Stomach (tissue), 9 donors: ENCODE measurements around the gene RAB2B. TPM values are rescaled to one million over a fixed set of nuclear protein-coding genes. Genes with fewer than 3 reads are reported as not detected.
A peak's percentile ranks its signal among the peaks of the same experiment; 100 is the strongest.

ENCODE experiments used
- DNase-seq, 2 donors: peaks; one replicate each; pipeline versions ENCODE4 v3.0.0 to v3.0.0-alpha.2; 2013 to 2019
- H3K27ac ChIP-seq, 5 donors: fragments of 200-600 bp in 4 of 5; sonication (generic) in 4 of 5; one replicate each; pipeline ENCODE4 v1.5.1; 2013 to 2019; ENCODE audit warnings: mild to moderate bottlenecking in 1 of 5, moderate library complexity in 1 of 5
- H3K27me3 ChIP-seq, 3 donors: fragments of 200-600 bp; sonication (generic); one replicate each; pipeline ENCODE4 v1.5.1; 2017 to 2019; ENCODE audit warnings: mixed run types in 1 of 3
- H3K36me3 ChIP-seq, 4 donors: fragments of 200-600 bp; sonication (generic); 1 replicate in 3 of 4; 2 replicates in 1 of 4; pipeline ENCODE4 v1.5.1; 2016 to 2019
- H3K4me1 ChIP-seq, 4 donors: fragments of 200-600 bp; sonication (generic); one replicate each; pipeline ENCODE4 v1.5.1; 2016 to 2019
- H3K4me3 ChIP-seq, 4 donors: fragments of 200-600 bp; sonication (generic) in 3 of 4; one replicate each; pipeline ENCODE4 v1.5.1; 2016 to 2019; ENCODE audit warnings: mild to moderate bottlenecking in 1 of 4
- H3K9me3 ChIP-seq, 4 donors: fragments of 200-600 bp; sonication (generic); one replicate each; pipeline ENCODE4 v1.5.1; 2016 to 2019
- EP300 ChIP-seq: sonication (generic); formaldehyde crosslinking; IDR thresholded peaks from one replicate; pipeline ENCODE4 v1.6.1; 2017; ENCODE audit warnings: antibody characterized with exemption
- POLR2A ChIP-seq, 4 donors: fragments of 450-650 bp; IDR thresholded peaks; one replicate each; pipeline ENCODE4 v1.6.1; 2016; ENCODE audit warnings: antibody characterized with exemption in 4 of 4, control low read depth in 2 of 4, mild to moderate bottlenecking in 1 of 4, moderate library complexity in 1 of 4
- POLR2AphosphoS5 ChIP-seq, 3 donors: sonication (generic); formaldehyde crosslinking; IDR thresholded peaks; one replicate each; pipeline ENCODE4 v1.6.1; 2016; ENCODE audit warnings: antibody characterized with exemption in 3 of 3
- WGBS, 5 donors: extraction: QIAGEN DNeasy Blood & Tissue Kit in 3 of 5; methylation state at CpG; one replicate each; pipeline versions ENCODE4 v1.1.5 to v1.1.7; 2013 to 2018; 5-methylcytosine and 5-hydroxymethylcytosine counted together
- intact Hi-C: fragments of 100-400 bp; cut with DNase I; formaldehyde crosslinking; loops from one replicate; pipeline ENCODE4 v1.15.1; 2023; ENCODE audit warnings: low total_unique reads
- polyA plus RNA-seq, 3 donors: library from polyadenylated mRNA; stranded (reverse); fragments of 200-250 nt; gene quantifications; one replicate each; pipeline ENCODE4 v1.2.3, GENCODE V29; 2013
- total RNA-seq, 5 donors: library from RNA; depleted of rRNA; stranded (reverse); fragments of >200 nt; gene quantifications; one replicate each; pipeline versions ENCODE4 v1.1.0 to v1.2.3, GENCODE V29; 2014 to 2016
- TF ChIP-seq, protein P1 (sequence below), 7 experiments: fragments of 450-650 bp in 4 of 7; fragments of 200-600 bp in 3 of 7; sonication (generic) in 3 of 7; IDR thresholded peaks; one replicate each; pipeline ENCODE4 v1.5.1; 2016 to 2019; ENCODE audit warnings: antibody characterized with exemption in 7 of 7, control low read depth in 2 of 7, mild to moderate bottlenecking in 1 of 7
- donor health status: healthy with polysubstance abuse.
- donor health status: Bipolar disorder and iron deficiency.
- donor health status: healthy.

RAB2B gene
- total and polyA plus RNA-seq, 8 donors = 6.1 to 38.6 (median 15.2) TPM

DNA sequence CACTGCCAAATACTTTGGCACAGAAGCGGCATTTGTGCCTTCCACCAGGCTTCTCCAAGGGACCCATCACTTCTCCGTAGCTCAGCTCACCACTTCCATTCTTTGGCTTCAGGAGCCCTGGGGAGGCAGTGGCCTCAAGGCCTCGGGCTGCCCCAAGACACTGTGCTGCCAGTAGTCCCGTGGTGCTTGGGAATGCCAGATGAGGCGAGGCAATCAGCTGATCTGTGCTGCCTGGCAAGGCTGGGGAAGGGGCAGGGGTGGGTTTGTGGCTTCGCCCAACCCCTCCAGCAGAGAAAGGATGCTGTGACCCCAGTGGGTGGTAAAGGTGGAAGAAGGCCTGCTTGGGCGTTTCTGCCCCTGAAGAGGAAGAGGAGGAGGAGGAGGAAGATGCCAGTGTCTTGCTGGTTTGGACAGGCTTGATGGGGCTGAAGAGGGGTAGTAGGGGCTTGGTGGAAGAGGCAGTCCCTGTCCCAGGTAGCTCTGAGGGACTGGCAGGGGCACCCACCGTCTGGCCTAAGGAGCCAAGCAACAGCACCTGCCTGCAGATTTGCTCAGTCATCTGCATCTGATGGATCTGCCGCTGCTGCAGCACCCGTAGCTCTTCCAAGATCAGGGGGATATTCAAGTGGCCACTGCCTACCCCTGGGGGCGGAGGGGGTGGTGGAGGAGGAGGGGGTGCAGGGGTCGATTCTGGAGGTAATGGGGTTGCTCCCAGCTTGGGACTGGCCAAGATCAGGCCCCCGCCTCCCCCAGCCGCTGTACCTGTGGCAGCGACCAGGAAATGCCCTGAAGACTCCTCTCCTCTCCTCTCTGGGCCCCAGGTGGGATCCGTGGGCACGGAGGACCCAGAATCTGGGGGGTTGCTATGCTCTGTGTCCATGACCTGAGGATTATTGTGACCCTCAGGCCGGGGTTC lies 48.1 kb upstream of the RAB2B start:
- H3K27me3 ChIP-seq = no peaks in the 10 kb centered on the region
- DNase-seq = peak in 1 of 2 donors; percentile 21
- peaks cover 0 to 23% (median 0%) of the 10 kb centered on the region in 4 donors for H3K36me3 ChIP-seq
- 74 to 88% (median 84%) methylated on average over 14 to 18 of the region's 18 CpGs for WGBS, 5 donors
- H3K4me3 ChIP-seq = peak overlapping the region; percentile 67 to 93 (median 84)
- intact Hi-C loops = no loop called here
- H3K27ac ChIP-seq = peak overlapping the region in 4 of 5 donors; percentile 73 to 83 (median 78)
- no peaks in the 10 kb centered on the region for H3K9me3 ChIP-seq
- no peak for TF ChIP-seq EP300
- no peak for TF ChIP-seq POLR2A (IDR thresholded peaks at IDR 0.05)
- no peak for TF ChIP-seq POLR2AphosphoS5 (IDR thresholded peaks at IDR 0.05)
- TF ChIP-seq, protein P1, sequence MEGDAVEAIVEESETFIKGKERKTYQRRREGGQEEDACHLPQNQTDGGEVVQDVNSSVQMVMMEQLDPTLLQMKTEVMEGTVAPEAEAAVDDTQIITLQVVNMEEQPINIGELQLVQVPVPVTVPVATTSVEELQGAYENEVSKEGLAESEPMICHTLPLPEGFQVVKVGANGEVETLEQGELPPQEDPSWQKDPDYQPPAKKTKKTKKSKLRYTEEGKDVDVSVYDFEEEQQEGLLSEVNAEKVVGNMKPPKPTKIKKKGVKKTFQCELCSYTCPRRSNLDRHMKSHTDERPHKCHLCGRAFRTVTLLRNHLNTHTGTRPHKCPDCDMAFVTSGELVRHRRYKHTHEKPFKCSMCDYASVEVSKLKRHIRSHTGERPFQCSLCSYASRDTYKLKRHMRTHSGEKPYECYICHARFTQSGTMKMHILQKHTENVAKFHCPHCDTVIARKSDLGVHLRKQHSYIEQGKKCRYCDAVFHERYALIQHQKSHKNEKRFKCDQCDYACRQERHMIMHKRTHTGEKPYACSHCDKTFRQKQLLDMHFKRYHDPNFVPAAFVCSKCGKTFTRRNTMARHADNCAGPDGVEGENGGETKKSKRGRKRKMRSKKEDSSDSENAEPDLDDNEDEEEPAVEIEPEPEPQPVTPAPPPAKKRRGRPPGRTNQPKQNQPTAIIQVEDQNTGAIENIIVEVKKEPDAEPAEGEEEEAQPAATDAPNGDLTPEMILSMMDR (IDR thresholded peaks at IDR 0.05) = no peak
- peaks cover 0 to 26% (median 21%) of the 10 kb centered on the region in 4 donors for H3K4me1 ChIP-seq

DNA sequence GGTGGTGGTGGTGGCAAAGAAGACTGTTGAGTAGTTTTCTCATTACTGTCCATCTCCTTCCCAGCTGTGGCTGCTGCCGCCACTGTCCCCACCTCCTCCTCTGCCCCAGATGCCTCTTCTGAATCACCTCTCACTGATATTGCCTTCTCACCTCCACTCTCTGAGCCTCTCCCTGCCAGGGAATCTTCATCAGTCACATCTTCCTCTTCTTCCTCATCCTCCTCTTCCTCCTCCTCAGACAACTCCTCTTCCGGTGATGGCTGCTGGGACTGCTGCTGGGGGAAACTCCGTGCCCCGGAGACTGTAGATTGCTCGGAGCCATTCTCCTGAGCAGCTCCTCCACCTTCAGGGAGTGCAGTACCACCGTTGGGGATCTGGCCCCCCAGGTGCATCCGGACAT lies 46.4 kb upstream of the RAB2B start:
- TF ChIP-seq, protein P1 (IDR thresholded peaks at IDR 0.05) = no peak
- TF ChIP-seq POLR2AphosphoS5 (IDR thresholded peaks at IDR 0.05) (no peak), POLR2A (IDR thresholded peaks at IDR 0.05) (no peak), EP300 (no peak)
- H3K27ac ChIP-seq = no peak overlapping the region
- no peaks in the 10 kb centered on the region for H3K9me3 ChIP-seq
- no peak overlapping the region for H3K4me3 ChIP-seq
- H3K27me3 ChIP-seq = no peaks in the 10 kb centered on the region
- intact Hi-C loops = no loop called here
- 75 to 91% (median 88%) methylated on average over 6 to 7 of the region's 7 CpGs for WGBS, 5 donors
- DNase-seq = no peak
- H3K36me3 ChIP-seq = peaks cover 0 to 23% (median 0%) of the 10 kb centered on the region in 4 donors
- peaks cover 0 to 26% (median 21%) of the 10 kb centered on the region in 4 donors for H3K4me1 ChIP-seq

DNA sequence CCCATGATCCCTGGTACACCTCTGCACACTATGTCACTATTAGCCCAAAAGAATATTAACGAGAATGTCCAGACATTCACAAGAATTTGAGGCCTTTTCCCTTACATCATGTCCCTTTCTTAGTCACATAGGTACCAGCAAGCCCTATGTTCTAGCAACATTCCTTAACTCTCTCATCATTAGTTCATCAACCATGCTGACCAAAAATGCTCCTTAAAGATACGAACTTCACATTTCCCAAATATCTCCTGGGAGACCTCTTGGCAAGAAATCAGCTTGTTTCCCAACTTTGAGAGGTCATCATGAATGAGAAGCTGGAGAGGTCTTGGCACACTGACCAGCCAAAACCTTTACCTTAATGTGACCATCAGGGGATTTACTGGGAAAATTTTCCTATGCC lies 44.7 kb upstream of the RAB2B start:
- H3K4me3 ChIP-seq = no peak overlapping the region
- WGBS, 5 donors = 67 to 87% (median 74%) methylated on average over 2 of the region's 2 CpGs
- peaks cover 0 to 23% (median 0%) of the 10 kb centered on the region in 4 donors for H3K36me3 ChIP-seq
- H3K27me3 ChIP-seq = no peaks in the 10 kb centered on the region
- intact Hi-C loops = no loop called here
- no peaks in the 10 kb centered on the region for H3K9me3 ChIP-seq
- peaks cover 0 to 17% (median 13%) of the 10 kb centered on the region in 4 donors for H3K4me1 ChIP-seq
- no peak overlapping the region for H3K27ac ChIP-seq
- DNase-seq = no peak
- TF ChIP-seq POLR2AphosphoS5 (IDR thresholded peaks at IDR 0.05) (no peak), POLR2A (IDR thresholded peaks at IDR 0.05) (no peak), EP300 (no peak)
- TF ChIP-seq, protein P1 (IDR thresholded peaks at IDR 0.05) = no peak

DNA sequence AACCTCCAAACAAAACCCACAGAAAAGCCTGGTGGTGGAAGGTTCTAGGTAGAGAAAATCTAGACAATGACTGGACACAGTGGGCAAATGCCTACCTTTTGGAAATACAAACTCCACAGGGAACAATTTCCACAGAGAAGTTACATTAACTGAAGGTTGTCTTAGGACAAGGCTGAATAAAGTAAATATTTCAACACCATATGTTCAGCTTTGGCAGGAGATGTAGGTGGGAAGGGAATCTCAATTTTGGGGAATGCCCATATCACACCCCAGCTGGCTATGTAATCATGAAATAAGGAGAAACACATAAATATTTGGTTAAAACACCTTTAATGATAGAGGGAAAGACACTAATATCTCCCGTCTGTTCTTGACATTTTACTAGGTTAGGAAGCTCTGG lies 44.0 kb upstream of the RAB2B start:
- no peak for DNase-seq
- Histone ChIP-seq H3K27me3 (no peaks in the 10 kb centered on the region), H3K36me3 (peaks cover 0 to 23% (median 0%) of the 10 kb centered on the region in 4 donors), H3K4me3 (no peak overlapping the region), H3K27ac (no peak overlapping the region), H3K4me1 (peaks cover 0 to 12% (median 8%) of the 10 kb centered on the region in 4 donors), H3K9me3 (no peaks in the 10 kb centered on the region)
- 57 to 88% (median 72%) methylated on average over 1 of the region's 1 CpG for whole genome bisulfite sequencing, 5 donors
- intact Hi-C loops = no loop called here
- no peak for TF ChIP-seq POLR2AphosphoS5 (IDR thresholded peaks at IDR 0.05)
- no peak for TF ChIP-seq POLR2A (IDR thresholded peaks at IDR 0.05)
- TF ChIP-seq, protein P1 (IDR thresholded peaks at IDR 0.05) = no peak
- TF ChIP-seq EP300 = no peak
